Mammary epithelial cell (primary cell): ENCODE data around the gene EEPD1.

Experiments
- CTCF ChIP-seq, 2 donors: IDR thresholded peaks in 1 of 2; conservative IDR thresholded peaks in 1 of 2; 2 replicates each; pipeline ENCODE4 v1.5.1; 2011 to 2012; ENCODE audit warnings: inconsistent platforms in 2 of 2, low read length in 2 of 2, mild to moderate bottlenecking in 2 of 2, control low read depth in 1 of 2, low read depth in 1 of 2; ENCODE audit not compliant: insufficient read depth in 1 of 2; ENCODE audit errors: extremely low read depth in 1 of 2
- EZH2 ChIP-seq: IDR thresholded peaks from 2 replicates; pipeline ENCODE4 v1.6.1; 2012; ENCODE audit warnings: low read length, inconsistent platforms, borderline replicate concordance

GRCh38 chr7:36159618-36160017 is 6.6 kb downstream of the EEPD1 start:
- no peak for TF ChIP-seq EZH2
- no peak for TF ChIP-seq CTCF (conservative IDR thresholded peaks at IDR 0.05 in 1 of 2, IDR thresholded peaks at IDR 0.05 in 1 of 2; ENCODE audit: extremely low read depth in 1 of 2, insufficient read depth in 1 of 2, low read depth in 1 of 2, low read length in 2 of 2)
